GM04504 (cell line): ENCODE data around the gene CANT1.

Experiments used
- DNase-seq: peaks from one replicate; pipeline ENCODE4 v3.0.0-alpha.2; 2012; ENCODE audit warnings: low read depth

The CANT1 gene

DNA sequence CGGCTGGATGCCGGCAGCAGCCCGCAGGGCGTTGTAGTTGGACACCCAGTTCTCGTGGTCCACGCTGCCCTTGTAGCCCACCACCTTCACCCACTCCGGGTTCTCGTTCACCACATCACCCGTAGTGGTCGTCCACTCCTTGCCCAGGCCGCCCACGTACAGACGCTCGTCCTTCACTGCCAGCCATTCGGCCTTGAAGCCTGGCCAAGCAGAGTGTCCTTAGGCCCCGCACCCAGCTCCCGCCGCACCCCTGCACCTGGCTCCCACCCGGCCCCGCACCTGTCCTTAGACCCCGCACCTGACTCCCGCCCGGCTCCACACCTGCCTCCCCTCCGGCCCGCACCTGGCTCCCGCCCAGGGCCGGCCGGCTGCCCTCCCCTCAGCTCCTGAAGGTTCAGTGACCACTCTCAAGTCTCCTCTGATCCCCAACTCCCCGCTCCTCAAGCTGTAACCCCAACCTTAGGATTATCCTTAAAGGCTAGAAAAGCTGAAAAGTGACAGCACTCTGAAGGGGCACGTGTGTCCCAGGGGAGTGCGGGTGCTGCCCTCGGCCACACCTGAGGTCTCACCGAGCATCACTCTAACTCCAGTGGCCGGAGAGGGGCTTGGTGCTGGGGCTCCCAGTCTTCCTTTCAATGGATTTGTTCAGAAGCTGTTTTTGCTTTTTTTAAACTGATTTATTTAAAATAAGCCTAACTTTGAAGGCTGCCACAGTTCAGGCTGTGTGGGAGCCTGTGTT, 14.4 kb downstream of the CANT1 start:
- DNase-seq = no peak

DNA sequence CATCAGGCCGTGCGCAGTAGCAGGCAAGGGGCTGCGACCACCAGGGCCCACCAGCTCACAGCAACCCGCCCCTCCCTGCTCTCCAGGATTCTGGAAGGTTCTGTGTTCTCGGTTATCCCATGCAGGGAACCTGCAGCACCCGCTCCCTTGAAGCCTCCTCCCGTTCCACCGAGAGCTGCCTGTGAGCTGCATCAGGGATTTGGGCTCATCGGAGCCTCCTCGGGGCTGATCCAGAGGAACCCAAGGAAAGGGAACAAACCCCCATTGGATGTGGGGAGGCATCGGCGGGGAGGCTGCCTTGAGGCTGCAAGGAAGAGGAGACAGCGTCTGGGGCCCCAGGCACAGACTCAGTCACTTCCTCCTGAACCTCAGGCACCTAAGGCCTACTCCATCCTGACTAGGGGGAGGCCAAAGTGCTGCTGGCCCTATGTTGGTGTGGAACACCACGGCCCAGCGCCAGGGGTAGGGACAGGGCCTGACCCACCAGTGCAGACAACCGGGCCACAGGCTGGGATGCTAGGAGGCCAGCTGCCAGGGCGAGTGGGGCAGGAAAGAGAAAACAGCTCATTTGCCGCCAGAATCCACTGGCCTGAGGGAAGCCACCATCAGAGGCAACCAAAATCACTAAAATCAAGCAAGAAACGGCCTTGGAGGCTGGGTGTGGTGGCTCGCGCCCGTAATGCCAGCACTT, 15.4 kb downstream of the CANT1 start:
- no peak for DNase-seq

DNA sequence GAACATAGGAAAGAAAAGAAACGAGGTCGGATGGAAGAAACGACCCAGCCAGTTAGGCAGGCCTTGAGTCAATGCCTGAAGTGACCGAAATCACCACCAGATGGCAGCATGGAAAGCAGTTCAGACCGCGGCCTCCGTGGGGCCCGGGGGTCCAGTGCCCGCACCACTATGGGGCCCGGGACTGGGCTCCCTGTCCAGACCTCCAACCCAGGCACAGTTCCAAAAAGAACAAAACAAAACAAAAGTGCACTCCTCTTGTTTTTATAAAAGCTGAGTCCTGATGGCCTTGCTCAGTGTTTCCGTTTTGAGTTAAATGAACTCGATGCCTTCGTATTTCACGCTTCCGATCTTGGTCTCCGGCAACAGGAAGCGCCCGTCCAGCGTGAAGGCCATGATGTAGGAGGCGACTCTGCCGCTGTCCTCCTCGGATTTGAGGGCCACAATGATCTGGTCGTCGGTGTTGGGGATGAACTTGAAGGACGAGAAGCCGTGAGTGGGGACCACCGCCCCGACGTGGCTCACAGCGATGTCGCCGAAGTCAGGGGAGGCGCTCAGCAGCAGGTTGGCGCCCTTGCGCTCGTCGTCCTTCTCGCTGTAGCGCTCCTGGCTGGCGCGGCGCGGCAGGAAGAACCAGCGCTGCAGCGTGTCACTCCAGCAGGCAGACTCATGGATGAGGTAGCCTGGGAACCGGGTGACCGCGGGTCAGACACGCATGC, 16.2 kb downstream of the CANT1 start:
- no peak for DNase-seq

- DNase-seq = no peak
These were observed 16.9 kb downstream of the CANT1 start for GRCh38 chr17:78992542-78993212.

DNA sequence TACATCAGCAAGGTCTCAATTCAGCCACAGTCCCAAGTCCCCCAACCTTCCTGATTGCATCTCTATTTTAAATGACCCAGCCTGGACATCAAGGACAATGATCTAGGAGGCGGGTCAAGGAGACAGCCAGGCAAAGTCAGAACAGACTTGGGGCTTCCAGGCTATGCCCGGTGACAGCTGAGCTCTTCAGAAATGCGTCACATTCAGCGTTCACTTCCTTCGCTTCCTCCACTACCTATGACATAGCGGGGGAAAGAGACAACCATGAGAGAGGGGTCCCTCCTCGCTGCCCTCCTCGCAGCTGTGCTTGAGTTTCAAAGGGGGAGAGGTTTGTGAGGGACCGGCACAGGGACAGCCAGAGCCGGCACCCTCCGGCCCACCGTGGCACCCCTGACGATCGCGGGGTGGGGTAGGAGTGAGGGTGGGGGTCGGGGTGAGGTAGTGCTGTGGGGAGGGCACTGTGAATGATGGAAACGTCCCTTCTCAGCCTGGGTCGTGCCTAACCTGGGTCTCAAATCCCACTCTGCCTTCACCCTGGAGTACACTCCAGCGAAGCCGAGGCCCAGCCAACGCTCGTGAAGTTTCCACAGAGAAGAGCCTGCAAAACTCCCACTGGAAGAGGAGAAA, 17.5 kb downstream of the CANT1 start:
- DNase-seq = no peak

- no peak for DNase-seq
These were observed 18.4 kb downstream of the CANT1 start for GRCh38 chr17:78991017-78991738.

DNA sequence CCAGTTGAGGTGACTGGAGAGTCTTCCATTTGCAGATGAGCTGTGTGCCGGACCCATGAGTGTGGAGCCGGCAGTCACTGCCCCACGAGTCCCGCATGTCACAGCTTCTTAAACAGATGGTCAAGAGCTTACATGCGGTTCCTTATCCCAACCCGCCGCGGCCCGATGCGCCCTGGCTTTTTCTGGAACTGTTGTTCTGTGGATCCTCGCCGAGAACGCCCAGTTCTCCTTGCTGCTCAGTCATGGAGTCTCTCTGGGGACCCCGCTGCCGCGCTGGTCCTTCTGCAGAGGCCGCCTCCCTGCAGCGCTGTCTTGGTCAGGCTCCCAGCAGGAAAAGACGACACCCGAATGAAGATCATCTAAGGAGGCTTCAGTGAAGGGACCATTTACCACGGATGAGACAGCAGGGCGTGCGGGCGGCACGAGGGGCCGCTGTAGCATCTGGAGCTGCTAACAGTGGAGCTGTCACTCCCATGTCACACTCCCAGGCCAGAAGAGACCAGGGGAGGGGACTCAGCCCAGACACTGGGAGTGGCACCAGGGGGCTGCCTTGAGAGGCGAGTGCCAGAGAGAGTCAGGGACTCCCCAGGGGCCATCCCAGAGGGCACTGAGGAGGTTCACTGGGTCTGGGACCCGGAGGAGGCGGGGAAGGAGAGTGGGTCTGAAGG, 19.1 kb downstream of the CANT1 start:
- DNase-seq = no peak

DNA sequence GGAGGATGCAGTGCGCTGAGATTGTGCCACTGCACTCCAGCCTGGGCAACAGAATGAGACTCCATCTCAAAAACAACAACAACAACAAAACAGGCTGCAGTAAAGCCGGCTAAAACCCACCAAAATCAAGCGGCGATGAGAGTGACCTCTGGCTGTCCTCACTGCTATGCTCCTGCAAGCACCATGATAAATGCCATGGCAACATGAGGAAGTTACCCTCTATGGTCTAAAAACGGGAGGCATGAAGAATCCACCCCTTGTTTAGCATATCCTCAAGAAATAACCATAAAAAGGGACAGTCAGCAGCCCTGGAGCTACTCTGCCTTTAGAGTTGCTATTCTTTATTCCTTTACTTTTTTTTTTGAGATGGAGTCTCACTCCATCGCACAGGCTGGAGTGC, 21.4 kb downstream of the CANT1 start:
- no peak for DNase-seq

DNA sequence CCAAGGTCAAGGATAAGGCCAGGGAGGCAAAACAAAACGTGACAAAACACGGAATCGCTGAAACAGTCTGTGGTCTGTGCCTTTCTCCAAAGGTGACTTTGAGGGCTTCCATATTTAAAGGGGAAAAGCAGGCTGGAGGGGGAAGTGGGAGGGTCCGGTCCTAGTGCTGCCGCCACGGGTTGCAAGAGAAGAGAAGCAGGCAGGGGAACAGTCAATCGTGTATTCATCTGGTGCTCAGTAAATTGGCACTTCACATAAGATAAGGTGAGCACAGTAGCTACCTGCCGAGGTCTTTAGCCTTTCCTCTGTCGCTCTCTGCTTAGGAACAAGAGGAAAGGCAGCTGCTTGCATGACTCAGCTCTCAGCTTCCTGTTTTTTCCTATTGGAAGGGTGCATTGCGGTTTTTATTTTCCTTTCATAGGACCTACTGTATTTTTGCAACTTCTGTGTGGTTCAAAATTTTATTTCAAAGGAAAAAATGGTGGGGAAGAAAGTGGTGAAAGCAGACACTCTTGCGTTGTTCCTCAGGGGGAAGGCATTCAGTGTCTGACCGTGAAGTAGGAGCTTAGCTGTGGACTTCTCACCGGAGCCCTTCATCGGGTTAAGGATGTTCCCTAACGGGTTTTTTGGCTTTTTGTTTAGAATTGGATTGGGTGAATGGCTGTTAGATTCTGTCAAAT, 22.8 kb downstream of the CANT1 start:
- DNase-seq = no peak

DNA sequence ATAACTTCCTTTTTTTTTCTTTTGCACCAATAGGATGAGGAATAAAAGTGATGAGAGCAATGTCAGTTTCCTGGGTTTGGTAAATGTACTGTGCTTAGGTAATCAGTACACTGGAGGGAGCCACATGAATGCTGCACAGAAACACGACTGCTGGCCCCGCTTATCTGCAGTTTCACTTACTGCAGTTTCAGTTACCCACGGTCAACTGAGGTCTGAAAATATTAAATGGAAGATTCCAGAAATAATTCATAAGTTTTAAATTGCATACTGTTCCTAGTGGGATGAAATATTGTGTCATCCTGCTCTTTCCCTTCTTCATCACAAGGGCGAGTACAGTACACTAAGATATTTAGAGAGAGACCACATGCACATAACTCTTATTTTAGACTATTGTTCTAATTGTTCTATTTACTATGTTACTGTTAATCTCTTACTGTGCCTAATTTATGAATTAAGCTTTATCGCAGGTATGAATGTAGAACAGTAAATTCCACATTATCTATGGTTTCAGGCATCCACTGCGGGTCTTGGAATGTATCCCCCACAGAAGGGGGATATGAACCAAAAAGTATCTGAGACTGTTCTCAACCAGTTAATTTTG, 23.4 kb downstream of the CANT1 start:
- no peak for DNase-seq

DNA sequence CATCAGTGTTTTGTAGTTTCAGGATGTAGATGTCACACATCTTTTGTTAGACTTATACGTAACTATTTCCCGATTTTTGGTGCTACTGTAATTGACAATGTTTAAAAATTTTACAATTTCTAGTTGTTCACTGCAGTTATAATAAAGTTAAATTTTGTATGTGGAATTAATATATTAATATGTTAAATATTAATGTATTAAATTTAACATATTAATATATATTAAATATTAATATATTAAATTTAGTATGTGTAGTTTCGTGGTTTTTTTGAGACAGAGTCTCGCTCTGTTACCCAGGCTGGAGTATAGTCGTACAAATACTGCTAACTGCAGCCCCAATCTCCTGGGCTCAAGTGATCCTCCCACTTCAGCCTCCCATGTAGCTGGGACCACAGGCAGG, 24.2 kb downstream of the CANT1 start:
- DNase-seq = no peak

- DNase-seq = no peak
These were observed 28.3 kb downstream of the CANT1 start for GRCh38 chr17:78981010-78981888.

DNA sequence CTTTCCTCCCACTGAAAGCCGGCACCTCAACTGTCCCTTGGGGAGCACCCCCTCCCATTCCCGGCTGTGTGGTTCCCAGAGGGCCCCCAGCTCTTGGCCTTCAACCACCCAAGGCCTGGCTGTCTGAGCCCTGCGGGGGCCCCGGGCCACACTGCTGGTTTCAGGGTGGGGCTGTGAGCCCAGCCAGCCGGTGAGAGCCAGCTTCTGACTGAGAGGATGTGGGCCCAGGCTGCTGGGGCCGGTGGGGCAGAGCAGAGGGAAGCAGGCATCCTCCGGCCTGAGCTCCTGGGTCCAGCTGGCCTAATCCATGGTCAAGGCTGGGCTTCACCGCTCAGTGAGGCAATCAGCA, 29.0 kb downstream of the CANT1 start:
- DNase-seq = no peak

- peak; percentile 28 for DNase-seq
These were observed 29.6 kb downstream of the CANT1 start, which contains the start of gene LGALS3BP for GRCh38 chr17:78979780-78980623. TSS of gene LGALS3BP (minus strand) at chr17:78979923. CDS start at chr17:78977191, 2,732 bp downstream.

- DNase-seq = no peak
These were observed 31.3 kb downstream of the CANT1 start for GRCh38 chr17:78977997-78978973.

DNA sequence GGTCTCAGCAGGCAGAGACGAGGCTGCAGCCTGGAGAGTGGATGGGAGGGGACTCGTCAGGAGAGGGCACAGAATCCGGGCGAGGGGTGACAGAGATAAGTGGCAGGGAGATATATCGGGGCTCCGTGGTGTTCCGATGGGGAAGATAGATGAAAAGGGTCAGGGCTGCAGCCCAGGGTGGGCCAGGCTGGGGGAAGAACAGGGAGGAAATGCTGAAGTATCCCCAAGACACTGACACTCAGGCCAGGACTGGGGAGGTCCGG, 32.0 kb downstream of the CANT1 start:
- DNase-seq = no peak
